ENCODE data around the gene PPP4R1. TPM values are rescaled to one million over a fixed set of nuclear protein-coding genes. Genes with fewer than 3 reads are reported as not detected.

The PPP4R1 gene
- total RNA-seq, 4 donors from 2014 or later, result 27.7 to 48.3 (median 32.0) TPM

- intact Hi-C loops (cut with DNase I; ENCODE audit: low total_unique reads) (no loop called here), in situ Hi-C loops (cut with MboI; ENCODE audit: low sequenced_read_pairs in 4 of 4) (no loop called here)
- no peaks in the 10 kb centered on the region for H3K4me1 ChIP-seq
- H3K36me3 ChIP-seq, result peaks cover 0 to 55% of the 10 kb centered on the region in 2 donors
- TF ChIP-seq CTCF (IDR thresholded peaks at IDR 0.05 in 4 of 5, conservative IDR thresholded peaks at IDR 0.05 in 1 of 5), result no peak
- TF ChIP-seq POLR2A (IDR thresholded peaks at IDR 0.05), result no peak
- H3K27me3 ChIP-seq, result no peaks in the 10 kb centered on the region
- no peak overlapping the region for H3K4me3 ChIP-seq
- ATAC-seq (no peak), DNase-seq (no peak)
- no peak overlapping the region for H3K27ac ChIP-seq
- no peaks in the 10 kb centered on the region for H3K9me3 ChIP-seq
Observed at GRCh38 chr18:9568186-9568585, 46.2 kb downstream of the PPP4R1 start.

- Histone ChIP-seq H3K27me3 (no peaks in the 10 kb centered on the region), H3K4me1 (no peaks in the 10 kb centered on the region), H3K36me3 (peaks cover 0 to 66% of the 10 kb centered on the region in 2 donors), H3K4me3 (no peak overlapping the region), H3K27ac (no peak overlapping the region), H3K9me3 (no peaks in the 10 kb centered on the region)
- intact Hi-C loops (cut with DNase I; ENCODE audit: low total_unique reads) (no loop called here), in situ Hi-C loops (cut with MboI; ENCODE audit: low sequenced_read_pairs in 4 of 4) (no loop called here)
- DNase-seq (no peak), ATAC-seq (no peak)
- TF ChIP-seq POLR2A (IDR thresholded peaks at IDR 0.05), result no peak
- TF ChIP-seq CTCF (IDR thresholded peaks at IDR 0.05 in 4 of 5, conservative IDR thresholded peaks at IDR 0.05 in 1 of 5), result no peak
Observed at GRCh38 chr18:9565407-9565806, 49.0 kb downstream of the PPP4R1 start.

DNA sequence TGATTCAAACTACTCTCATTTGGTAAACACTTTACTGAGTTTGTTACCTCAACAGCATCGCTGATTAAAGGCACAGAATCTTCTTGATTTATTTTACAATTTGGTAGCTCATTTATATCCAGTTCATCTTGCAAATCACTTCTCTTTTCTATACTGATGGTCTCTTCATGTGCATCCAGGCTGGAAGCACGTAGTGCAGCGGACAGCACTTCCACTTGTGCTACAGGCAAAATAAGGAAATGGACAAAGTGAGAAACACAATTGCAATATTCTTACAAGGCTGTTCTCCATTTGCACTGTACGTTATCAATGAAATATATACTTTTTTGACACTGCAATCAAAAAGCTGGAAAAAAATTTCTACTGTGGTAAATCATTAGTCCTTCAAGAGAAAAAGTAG is 51.0 kb downstream of the PPP4R1 start:
- no peak for TF ChIP-seq POLR2A (IDR thresholded peaks at IDR 0.05)
- TF ChIP-seq CTCF (IDR thresholded peaks at IDR 0.05 in 4 of 5, conservative IDR thresholded peaks at IDR 0.05 in 1 of 5), result no peak
- DNase-seq, result peak in 1 of 2 donors; percentile 34
- intact Hi-C loops (cut with DNase I; ENCODE audit: low total_unique reads) (no loop called here), in situ Hi-C loops (cut with MboI; ENCODE audit: low sequenced_read_pairs in 4 of 4) (no loop called here)
- H3K4me1 ChIP-seq, result no peaks in the 10 kb centered on the region
- ATAC-seq, result no peak
- H3K27ac ChIP-seq, result no peak overlapping the region
- H3K9me3 ChIP-seq, result no peaks in the 10 kb centered on the region
- H3K4me3 ChIP-seq, result no peak overlapping the region
- no peaks in the 10 kb centered on the region for H3K27me3 ChIP-seq
- H3K36me3 ChIP-seq, result peaks cover 0 to 62% of the 10 kb centered on the region in 2 donors

- Histone ChIP-seq H3K9me3 (no peaks in the 10 kb centered on the region), H3K27me3 (no peaks in the 10 kb centered on the region), H3K27ac (no peak overlapping the region), H3K4me3 (no peak overlapping the region), H3K4me1 (no peaks in the 10 kb centered on the region), H3K36me3 (peaks cover 0 to 62% of the 10 kb centered on the region in 2 donors)
- intact Hi-C loops (cut with DNase I; ENCODE audit: low total_unique reads), result no loop called here
- no peak for ATAC-seq
- DNase-seq, result no peak
- in situ Hi-C loops (cut with MboI; ENCODE audit: low sequenced_read_pairs in 4 of 4), result no loop called here
- TF ChIP-seq POLR2A (IDR thresholded peaks at IDR 0.05), result no peak
- TF ChIP-seq CTCF (IDR thresholded peaks at IDR 0.05 in 4 of 5, conservative IDR thresholded peaks at IDR 0.05 in 1 of 5), result no peak
Observed at GRCh38 chr18:9562584-9562983, 51.8 kb downstream of the PPP4R1 start.

DNA sequence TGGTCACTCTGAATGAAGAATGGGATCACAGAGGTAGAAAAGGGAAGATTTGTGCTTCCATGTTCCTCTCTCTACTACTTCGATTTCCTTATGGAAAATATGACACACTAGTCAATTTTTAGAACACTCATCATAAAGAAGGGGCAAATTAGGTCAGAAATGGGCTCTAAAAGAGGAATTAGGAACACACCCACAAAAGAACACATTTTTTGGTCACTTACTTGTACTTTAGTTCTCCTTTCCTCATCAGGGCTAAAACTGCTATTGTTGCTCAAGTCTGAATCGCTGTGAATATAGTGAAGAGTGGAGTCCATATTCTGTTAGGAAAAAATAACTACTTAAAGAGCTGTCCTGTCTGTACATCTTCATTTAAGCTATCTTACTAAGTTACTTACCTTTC is 52.6 kb downstream of the PPP4R1 start:
- Histone ChIP-seq H3K4me1 (no peaks in the 10 kb centered on the region), H3K36me3 (peaks cover 0 to 69% of the 10 kb centered on the region in 2 donors), H3K9me3 (no peaks in the 10 kb centered on the region), H3K4me3 (no peak overlapping the region), H3K27me3 (no peaks in the 10 kb centered on the region), H3K27ac (no peak overlapping the region)
- DNase-seq (no peak), ATAC-seq (no peak)
- TF ChIP-seq CTCF (IDR thresholded peaks at IDR 0.05 in 4 of 5, conservative IDR thresholded peaks at IDR 0.05 in 1 of 5) (no peak), POLR2A (IDR thresholded peaks at IDR 0.05) (no peak)
- in situ Hi-C loops (cut with MboI; ENCODE audit: low sequenced_read_pairs in 4 of 4), result no loop called here
- intact Hi-C loops (cut with DNase I; ENCODE audit: low total_unique reads), result no loop called here

Measured in gastrocnemius medialis (tissue), 4 donors.